ENCODE measurements around the gene ZSCAN30.

Gene ZSCAN30

DNA sequence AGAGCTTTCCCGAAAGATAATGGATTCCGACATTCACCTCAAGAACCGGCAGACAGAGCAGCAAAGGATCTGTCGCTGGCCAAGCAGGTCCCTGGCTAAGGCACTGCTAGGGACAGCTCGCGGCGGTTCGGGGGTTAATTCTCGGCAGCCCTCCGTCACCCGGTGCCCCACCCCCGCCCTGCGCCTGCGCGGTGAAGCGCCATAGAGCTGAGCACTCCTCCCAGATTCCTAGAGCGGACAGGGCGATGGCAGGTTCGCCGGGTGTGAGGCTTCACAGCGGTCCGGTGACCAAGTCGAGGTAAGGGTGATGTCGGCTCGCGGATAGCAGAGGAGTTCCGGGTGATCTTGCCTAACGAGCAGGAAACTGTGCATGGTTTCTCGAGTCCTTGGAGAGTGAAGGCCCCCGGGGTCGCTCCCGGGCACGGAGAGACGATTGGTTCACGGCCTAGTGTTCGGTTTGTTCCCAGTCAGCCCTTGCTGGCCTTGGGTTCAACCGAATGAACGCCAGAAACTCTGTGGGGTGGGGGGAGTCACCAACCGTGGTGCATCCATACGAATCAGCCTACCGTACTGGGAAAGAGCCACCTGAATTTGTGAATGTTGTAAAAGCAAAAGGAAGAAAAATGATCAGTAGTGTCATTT, at the start of gene ZSCAN30:
ZSCAN30 (minus strand) TSS at position 136 of the 642 bp plus-strand sequence. CDS start 25,877 bp downstream, outside the sequence.
- TF ChIP-seq GATA1 (IDR thresholded peaks at IDR 0.05; ENCODE audit: low read depth, low read length) (no peak), POLR2A (IDR thresholded peaks at IDR 0.05; ENCODE audit: low read length) (peak; percentile 95)

GRCh38 chr18:35337286-35337685, 47.3 kb upstream of the ZSCAN30 start:
- DNase-seq: no peak
- no peak for TF ChIP-seq GATA1 (IDR thresholded peaks at IDR 0.05; ENCODE audit: low read depth, low read length)
- no peak for TF ChIP-seq POLR2A (IDR thresholded peaks at IDR 0.05; ENCODE audit: low read length)

More for the DNA sequence above, at the start of gene ZSCAN30:
- DNase-seq: peak; percentile 100

- no peak for DNase-seq
- TF ChIP-seq GATA1 (IDR thresholded peaks at IDR 0.05; ENCODE audit: low read depth, low read length): no peak
- TF ChIP-seq POLR2A (IDR thresholded peaks at IDR 0.05; ENCODE audit: low read length): no peak
Measured at GRCh38 chr18:35335866-35336265, 45.8 kb upstream of the ZSCAN30 start.

DNA sequence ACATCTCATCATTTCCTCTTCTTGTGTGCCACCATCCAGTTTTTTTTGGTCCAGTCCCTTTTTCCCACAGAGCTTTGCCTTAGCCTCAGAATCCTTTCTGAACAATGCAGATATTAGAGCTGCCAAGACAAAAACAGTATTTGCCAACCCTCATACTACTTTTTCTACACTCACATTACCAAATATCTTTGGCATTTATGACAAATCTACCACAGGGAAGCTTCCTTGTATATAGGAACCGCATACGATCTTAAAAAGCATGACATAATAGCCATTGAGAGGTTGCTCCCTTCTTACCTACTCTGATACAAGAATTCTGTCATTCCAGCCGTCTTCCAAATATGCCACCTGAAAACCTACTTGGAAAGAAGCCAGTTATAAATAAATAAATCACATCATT, 44.8 kb upstream of the ZSCAN30 start:
- no peak for DNase-seq
- no peak for TF ChIP-seq POLR2A (IDR thresholded peaks at IDR 0.05; ENCODE audit: low read length)
- TF ChIP-seq GATA1 (IDR thresholded peaks at IDR 0.05; ENCODE audit: low read depth, low read length): no peak

GRCh38 chr18:35334212-35334611, 44.2 kb upstream of the ZSCAN30 start:
- DNase-seq: peak; percentile 59 to 66
- TF ChIP-seq POLR2A (IDR thresholded peaks at IDR 0.05; ENCODE audit: low read length) (no peak), GATA1 (IDR thresholded peaks at IDR 0.05; ENCODE audit: low read depth, low read length) (no peak)

GRCh38 chr18:35331367-35332087, 41.5 kb upstream of the ZSCAN30 start:
- no peak for DNase-seq
- TF ChIP-seq GATA1 (IDR thresholded peaks at IDR 0.05; ENCODE audit: low read depth, low read length) (no peak), POLR2A (IDR thresholded peaks at IDR 0.05; ENCODE audit: low read length) (no peak)

DNA sequence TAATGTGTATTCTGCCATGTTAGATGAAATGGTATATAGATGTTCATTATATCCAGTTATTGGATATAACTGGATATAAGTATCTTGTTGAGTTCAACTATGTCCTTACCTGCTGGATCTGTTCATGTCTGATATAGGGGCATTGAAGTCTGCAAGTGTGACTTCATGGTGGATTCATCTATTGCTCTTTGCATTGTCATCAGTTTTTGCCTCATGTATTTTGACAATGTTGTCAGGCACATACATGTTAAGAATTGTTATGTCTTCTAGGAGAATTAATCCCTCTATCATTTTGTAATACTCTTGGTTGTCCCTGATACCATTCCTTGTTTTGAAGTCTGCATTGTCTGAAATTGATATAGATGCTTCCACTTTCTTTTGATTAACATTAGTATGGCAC, 38.8 kb upstream of the ZSCAN30 start:
- no peak for DNase-seq
- no peak for TF ChIP-seq POLR2A (IDR thresholded peaks at IDR 0.05; ENCODE audit: low read length)
- TF ChIP-seq GATA1 (IDR thresholded peaks at IDR 0.05; ENCODE audit: low read depth, low read length): no peak

- DNase-seq: peak in 1 of 2 experiments; percentile 16
- TF ChIP-seq POLR2A (IDR thresholded peaks at IDR 0.05; ENCODE audit: low read length): no peak
- no peak for TF ChIP-seq GATA1 (IDR thresholded peaks at IDR 0.05; ENCODE audit: low read depth, low read length)
Measured at GRCh38 chr18:35326695-35327387, 36.8 kb upstream of the ZSCAN30 start.

DNA sequence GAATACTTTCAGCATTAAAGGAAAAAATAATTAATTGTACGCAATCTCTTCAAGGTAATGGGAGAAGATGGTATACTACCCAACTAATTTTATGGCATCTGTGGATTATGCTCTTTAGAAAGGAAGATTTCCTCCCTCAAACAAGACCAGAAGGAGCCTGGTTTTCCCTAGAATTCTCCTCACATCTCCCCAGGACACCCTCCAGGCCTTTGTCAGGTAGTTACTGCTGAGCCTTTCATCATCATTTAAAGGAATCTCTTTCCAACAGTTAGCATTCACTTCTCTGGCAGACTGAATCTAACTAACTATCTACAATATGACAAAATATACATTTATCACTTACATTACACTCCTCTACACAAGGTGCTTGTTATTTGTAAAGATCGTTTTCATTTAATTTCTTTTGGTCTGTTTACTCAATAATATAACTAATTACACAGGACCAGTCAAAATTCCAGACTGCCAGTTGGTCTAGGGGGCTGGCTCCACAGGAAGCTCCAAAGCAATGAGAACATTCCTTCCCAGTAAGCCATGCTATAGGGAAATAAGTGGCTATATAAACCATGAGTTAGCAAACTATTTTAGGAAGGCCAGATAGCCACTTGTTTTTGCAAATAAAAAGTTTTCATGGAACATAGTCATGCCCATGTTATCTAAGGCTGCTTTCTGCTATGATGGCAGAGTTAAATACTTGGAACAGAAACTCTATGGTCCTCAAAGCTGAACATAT, 35.1 kb upstream of the ZSCAN30 start:
- no peak for DNase-seq
- no peak for TF ChIP-seq POLR2A (IDR thresholded peaks at IDR 0.05; ENCODE audit: low read length)
- TF ChIP-seq GATA1 (IDR thresholded peaks at IDR 0.05; ENCODE audit: low read depth, low read length): no peak

DNA sequence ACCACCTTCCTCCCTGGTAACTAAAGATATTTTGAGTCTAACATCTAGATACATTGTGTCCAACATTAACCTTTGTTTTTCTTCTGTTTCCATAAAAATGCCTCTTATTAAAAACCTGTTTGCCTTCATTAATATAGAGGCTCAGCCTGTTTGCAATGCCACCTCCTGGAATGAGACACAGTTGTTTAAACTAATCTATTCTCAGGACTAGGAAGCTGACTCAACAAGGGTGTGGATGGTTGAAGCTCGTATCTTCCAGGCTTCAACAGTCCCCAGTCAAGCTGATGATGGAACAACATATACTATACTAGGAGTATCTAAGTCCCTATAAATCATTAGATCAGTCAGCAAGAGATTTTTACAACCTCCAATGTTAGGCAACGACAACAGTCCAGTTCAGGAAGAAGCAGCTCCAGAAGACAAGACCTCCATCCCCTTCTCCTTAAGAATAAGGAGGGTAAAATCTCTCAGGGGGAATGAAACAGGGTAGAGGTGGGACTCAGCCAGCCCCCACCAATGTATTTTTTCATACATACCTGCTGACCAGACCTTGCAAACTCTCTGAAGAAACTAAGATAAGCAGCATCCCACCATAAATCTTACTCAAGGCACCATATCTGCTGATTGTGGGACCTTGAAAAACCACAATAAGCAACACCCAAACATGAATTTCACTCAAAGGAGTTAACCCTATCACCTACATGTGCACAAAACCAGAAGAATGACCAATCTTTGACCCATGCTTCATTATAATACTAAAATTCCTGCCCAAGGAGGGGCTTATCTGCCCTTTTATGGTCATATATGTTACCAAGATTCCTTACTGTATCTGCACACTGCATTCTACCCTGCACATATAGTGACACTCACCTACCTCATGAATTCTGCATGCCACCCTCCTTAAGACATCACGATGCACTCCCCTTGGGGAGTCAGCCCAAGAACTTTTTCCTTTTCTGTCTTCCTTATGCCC, 32.7 kb upstream of the ZSCAN30 start:
- no peak for DNase-seq
- TF ChIP-seq GATA1 (IDR thresholded peaks at IDR 0.05; ENCODE audit: low read depth, low read length): no peak

DNA sequence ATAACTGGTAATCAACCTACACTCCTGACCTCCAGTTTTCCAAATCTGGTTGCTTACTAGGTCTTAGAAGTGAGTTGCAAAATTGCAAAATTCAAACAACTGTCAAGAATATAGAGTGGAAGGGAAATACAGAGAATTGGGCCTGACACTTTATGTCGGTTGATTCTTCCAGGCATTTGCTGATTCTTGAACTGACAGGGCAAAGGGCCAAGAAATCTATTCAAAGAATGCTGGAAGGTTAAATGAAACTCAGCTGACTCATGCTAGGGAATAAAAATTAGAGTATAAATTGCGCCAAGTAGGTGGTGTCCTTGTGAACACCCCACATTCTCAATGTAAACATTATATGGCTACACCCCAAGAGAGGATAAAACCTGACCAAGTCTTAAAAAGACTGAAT, 21.5 kb upstream of the ZSCAN30 start:
- no peak for TF ChIP-seq GATA1 (IDR thresholded peaks at IDR 0.05; ENCODE audit: low read depth, low read length)
- TF ChIP-seq POLR2A (IDR thresholded peaks at IDR 0.05; ENCODE audit: low read length): no peak
- DNase-seq: no peak

GRCh38 chr18:35306588-35307250, 16.7 kb upstream of the ZSCAN30 start:
- TF ChIP-seq POLR2A (IDR thresholded peaks at IDR 0.05; ENCODE audit: low read length): no peak
- no peak for TF ChIP-seq GATA1 (IDR thresholded peaks at IDR 0.05; ENCODE audit: low read depth, low read length)

More at GRCh38 chr18:35306588-35307250, 16.7 kb upstream of the ZSCAN30 start:
- no peak for DNase-seq

Data from erythroblast (primary cell).